ENCODE results near the gene RUNX2. TPM values are rescaled to one million over a fixed set of nuclear protein-coding genes. Genes with fewer than 3 reads are reported as not detected.

The RUNX2 gene
- total and polyA plus RNA-seq, 2 of the 8 experiments (the other 6 are each of a cell fraction or from before 2014, with no cell fraction given): 0.26 to 1.2 TPM

GRCh38 chr6:45610374-45610773, 282.2 kb downstream of the RUNX2 start (continued):
- TF ChIP-seq SUZ12 (IDR thresholded peaks at IDR 0.05; ENCODE audit: low read length): no peak
- no peak for TF ChIP-seq SP4 (IDR thresholded peaks at IDR 0.05; ENCODE audit: low read length)

Data from H1 (cell line).